HepG2 (cell line): ENCODE data around the gene CSNK1D. TPM values are rescaled to one million over a fixed set of nuclear protein-coding genes. Genes with fewer than 3 reads are reported as not detected.

ENCODE experiments used
- AKAP8 ChIP-seq: sonication (generic); formaldehyde crosslinking; IDR thresholded peaks from 2 replicates; pipeline ENCODE4 v1.5.1; 2020; ENCODE audit warnings: mild to moderate bottlenecking, missing genetic modification reagents
- CHD4 ChIP-seq: fragments of 200-600 bp; sonication (generic); IDR thresholded peaks from 2 replicates; pipeline ENCODE4 v1.7.0; 2017; ENCODE audit warnings: mild to moderate bottlenecking, low read length, borderline replicate concordance
- HNRNPUL1 ChIP-seq: fragments of 200-400 bp; formaldehyde crosslinking; IDR thresholded peaks from 2 replicates; pipeline ENCODE4 v1.6.1; 2017; ENCODE audit warnings: low read depth, mild to moderate bottlenecking, low read length, moderate library complexity
- ISX ChIP-seq: sonication (generic); formaldehyde crosslinking; conservative IDR thresholded peaks from 2 replicates; pipeline ENCODE4 v1.5.0; 2020; ENCODE audit warnings: missing genetic modification reagents
- MED8 ChIP-seq: sonication (generic); formaldehyde crosslinking; IDR thresholded peaks from 2 replicates; pipeline ENCODE4 v1.8.1; 2023; ENCODE audit warnings: mild to moderate bottlenecking, missing genetic modification reagents; ENCODE audit not compliant: insufficient replicate concordance
- MEIS1 ChIP-seq: sonication (generic); formaldehyde crosslinking; IDR thresholded peaks from 2 replicates; pipeline ENCODE4 v1.9.0; 2021; ENCODE audit warnings: mild to moderate bottlenecking, missing genetic modification reagents, moderate library complexity, borderline replicate concordance
- MIXL1 ChIP-seq: IDR thresholded peaks from 2 replicates; pipeline ENCODE4 v1.6.1; 2016
- MZF1 ChIP-seq: sonication (generic); formaldehyde crosslinking; IDR thresholded peaks from 2 replicates; pipeline ENCODE4 v1.8.1; 2023; ENCODE audit warnings: mild to moderate bottlenecking, missing genetic modification reagents, borderline replicate concordance
- NCOA2 ChIP-seq: sonication (generic); formaldehyde crosslinking; IDR thresholded peaks from 2 replicates; pipeline ENCODE4 v1.8.0; 2022; ENCODE audit warnings: inconsistent platforms
- SOX6 ChIP-seq, 2 experiments: fragments of 450-650 bp in 1 of 2; sonication (generic) in 1 of 2; formaldehyde crosslinking in 1 of 2; IDR thresholded peaks; 2 replicates each; pipeline versions ENCODE4 v1.4.0 to v1.6.1; 2017 to 2020; ENCODE audit warnings: antibody characterized with exemption in 1 of 2, mild to moderate bottlenecking in 1 of 2, missing genetic modification reagents in 1 of 2
- SP1 ChIP-seq, 2 experiments: fragments of 450-650 bp in 1 of 2; sonication (generic) in 1 of 2; formaldehyde crosslinking in 1 of 2; IDR thresholded peaks; 2 replicates each; pipeline versions ENCODE4 v1.4.0 to v1.6.1; 2016 to 2020; ENCODE audit warnings: missing genetic modification reagents in 1 of 2
- ZEB1 ChIP-seq: IDR thresholded peaks from 2 replicates; pipeline ENCODE4 v1.6.1; 2012; ENCODE audit warnings: mild to moderate bottlenecking, low read depth, inconsistent platforms; ENCODE audit not compliant: insufficient replicate concordance
- ZNF790 ChIP-seq: sonication (generic); formaldehyde crosslinking; IDR thresholded peaks from 2 replicates; pipeline ENCODE4 v1.8.0; 2022; ENCODE audit warnings: missing genetic modification reagents, mild to moderate bottlenecking, borderline replicate concordance
- polyA plus RNA-seq, 8 experiments: library from polyadenylated mRNA; depleted of rRNA in 3 of 8; stranded (reverse) in 7 of 8; unstranded in 1 of 8; fragments of >200 nt; fragmentation: Illumina TruSeq in 4 of 8; extraction: Trizol in 4 of 8; gene quantifications; 2 replicates each; pipeline versions ENCODE4 v1.2.1 to v1.2.3, GENCODE V29; 2011 to 2016; ENCODE audit warnings: low read depth in 4 of 8, missing spikeins in 1 of 8, mixed read lengths in 1 of 8; ENCODE audit not compliant: insufficient read depth in 1 of 8
- total RNA-seq, 5 experiments: library from RNA; depleted of rRNA; stranded (reverse); fragments of >200 nt; fragmentation: Illumina TruSeq; extraction: Trizol; gene quantifications; 2 replicates each; pipeline ENCODE4 v1.2.3, GENCODE V29; 2016; ENCODE audit warnings: low read depth in 1 of 5
- TF ChIP-seq, protein P1 (sequence below): sonication (generic); formaldehyde crosslinking; IDR thresholded peaks from 2 replicates; pipeline ENCODE4 v1.8.1; 2023; ENCODE audit warnings: mild to moderate bottlenecking, moderate library complexity, missing genetic modification reagents
- TF ChIP-seq, protein P2 (sequence below): sonication (generic); formaldehyde crosslinking; IDR thresholded peaks from 2 replicates; pipeline ENCODE4 v1.5.1; 2020; ENCODE audit warnings: missing genetic modification reagents, mild to moderate bottlenecking, borderline replicate concordance
- TF ChIP-seq, protein P3 (sequence below): sonication (generic); formaldehyde crosslinking; IDR thresholded peaks from 2 replicates; pipeline ENCODE4 v1.4.0; 2020; ENCODE audit warnings: mild to moderate bottlenecking, missing genetic modification reagents, borderline replicate concordance
- TF ChIP-seq, protein P4 (sequence below): sonication (generic); formaldehyde crosslinking; IDR thresholded peaks from 2 replicates; pipeline ENCODE4 v1.4.0; 2020; ENCODE audit warnings: mild to moderate bottlenecking, missing genetic modification reagents
- TF ChIP-seq, protein P5 (sequence below): IDR thresholded peaks from 2 replicates; pipeline ENCODE4 v1.6.1; 2018; ENCODE audit warnings: missing genetic modification reagents, mild to moderate bottlenecking, missing compliant biosample characterization

Gene CSNK1D
- total and polyA plus RNA-seq, 2 of the 13 experiments (the other 11 are each of a cell fraction or from before 2014, with no cell fraction given): 31.5 to 128 TPM

DNA sequence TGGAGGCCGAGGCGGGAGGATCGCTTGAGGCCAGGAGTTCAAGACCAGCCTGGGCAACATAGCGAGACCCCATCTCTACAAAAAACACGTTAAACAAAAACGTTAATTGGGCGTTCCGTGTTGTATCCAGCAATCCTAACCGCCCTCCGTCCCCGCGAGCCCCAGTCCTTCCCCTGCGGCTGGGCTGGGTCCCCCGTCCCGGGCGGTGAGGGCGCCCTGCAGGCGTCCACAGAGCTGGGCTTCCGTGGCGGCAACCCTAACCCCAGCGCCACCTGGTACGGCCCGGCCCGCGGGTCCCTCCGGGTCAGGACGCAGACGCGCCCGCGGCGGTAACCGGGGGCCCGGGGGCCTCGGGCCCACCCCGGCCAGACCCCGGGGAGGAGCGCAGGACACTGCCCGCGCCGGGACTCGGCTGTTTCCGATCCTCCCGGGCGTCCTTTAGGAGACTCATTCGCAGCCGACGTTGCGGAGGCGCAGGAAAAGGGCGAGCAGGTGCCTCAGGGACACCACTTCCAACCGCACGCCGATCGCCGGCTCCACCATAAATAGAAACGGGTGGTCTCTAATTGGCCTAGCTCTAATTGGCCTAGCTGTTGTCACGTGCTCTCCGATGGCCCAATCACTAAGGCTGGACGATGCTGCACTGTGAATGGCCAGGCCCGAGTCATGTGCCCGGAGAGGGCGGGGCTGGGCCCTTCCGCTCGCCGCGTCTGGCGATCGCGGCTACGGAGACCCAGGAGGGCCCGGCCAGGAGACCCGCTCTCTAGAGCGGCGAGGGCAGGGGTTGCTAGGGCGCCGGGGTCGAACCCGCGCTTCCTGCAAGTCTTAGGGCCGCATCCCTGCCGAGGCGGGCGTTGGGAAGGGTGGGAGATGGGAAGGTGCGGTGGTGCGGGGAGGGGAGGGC lies 19.0 kb upstream of the CSNK1D start (continued):
- TF ChIP-seq, protein P1, sequence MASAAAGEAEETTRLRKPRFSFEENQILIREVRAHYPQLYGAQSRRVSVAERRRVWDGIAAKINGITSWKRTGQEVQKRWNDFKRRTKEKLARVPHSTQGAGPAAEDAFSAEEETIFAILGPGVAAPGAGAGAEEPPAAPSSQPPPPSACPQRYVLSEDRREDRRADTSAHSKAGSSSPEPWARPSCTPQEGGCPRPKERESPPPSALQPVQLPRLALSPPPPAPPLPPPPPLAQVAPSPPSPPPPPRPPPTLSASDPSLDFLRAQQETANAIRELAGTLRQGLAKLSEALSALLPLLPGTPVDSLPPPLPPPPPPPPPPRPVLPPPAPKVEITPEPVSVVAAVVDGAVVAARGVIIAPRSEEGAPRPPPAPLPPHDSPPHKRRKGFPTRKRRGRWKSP (CRISPR knock-in tag): peak; percentile 44; the same call in 1 of the 2 replicates
- TF ChIP-seq, protein P2, sequence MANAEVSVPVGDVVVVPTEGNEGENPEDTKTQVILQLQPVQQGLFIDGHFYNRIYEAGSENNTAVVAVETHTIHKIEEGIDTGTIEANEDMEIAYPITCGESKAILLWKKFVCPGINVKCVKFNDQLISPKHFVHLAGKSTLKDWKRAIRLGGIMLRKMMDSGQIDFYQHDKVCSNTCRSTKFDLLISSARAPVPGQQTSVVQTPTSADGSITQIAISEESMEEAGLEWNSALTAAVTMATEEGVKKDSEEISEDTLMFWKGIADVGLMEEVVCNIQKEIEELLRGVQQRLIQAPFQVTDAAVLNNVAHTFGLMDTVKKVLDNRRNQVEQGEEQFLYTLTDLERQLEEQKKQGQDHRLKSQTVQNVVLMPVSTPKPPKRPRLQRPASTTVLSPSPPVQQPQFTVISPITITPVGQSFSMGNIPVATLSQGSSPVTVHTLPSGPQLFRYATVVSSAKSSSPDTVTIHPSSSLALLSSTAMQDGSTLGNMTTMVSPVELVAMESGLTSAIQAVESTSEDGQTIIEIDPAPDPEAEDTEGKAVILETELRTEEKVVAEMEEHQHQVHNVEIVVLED (CRISPR knock-in tag): peak; percentile 72
- TF ChIP-seq CHD4: peak; percentile 80; the same call in 1 of the 2 replicates
- TF ChIP-seq, protein P3, sequence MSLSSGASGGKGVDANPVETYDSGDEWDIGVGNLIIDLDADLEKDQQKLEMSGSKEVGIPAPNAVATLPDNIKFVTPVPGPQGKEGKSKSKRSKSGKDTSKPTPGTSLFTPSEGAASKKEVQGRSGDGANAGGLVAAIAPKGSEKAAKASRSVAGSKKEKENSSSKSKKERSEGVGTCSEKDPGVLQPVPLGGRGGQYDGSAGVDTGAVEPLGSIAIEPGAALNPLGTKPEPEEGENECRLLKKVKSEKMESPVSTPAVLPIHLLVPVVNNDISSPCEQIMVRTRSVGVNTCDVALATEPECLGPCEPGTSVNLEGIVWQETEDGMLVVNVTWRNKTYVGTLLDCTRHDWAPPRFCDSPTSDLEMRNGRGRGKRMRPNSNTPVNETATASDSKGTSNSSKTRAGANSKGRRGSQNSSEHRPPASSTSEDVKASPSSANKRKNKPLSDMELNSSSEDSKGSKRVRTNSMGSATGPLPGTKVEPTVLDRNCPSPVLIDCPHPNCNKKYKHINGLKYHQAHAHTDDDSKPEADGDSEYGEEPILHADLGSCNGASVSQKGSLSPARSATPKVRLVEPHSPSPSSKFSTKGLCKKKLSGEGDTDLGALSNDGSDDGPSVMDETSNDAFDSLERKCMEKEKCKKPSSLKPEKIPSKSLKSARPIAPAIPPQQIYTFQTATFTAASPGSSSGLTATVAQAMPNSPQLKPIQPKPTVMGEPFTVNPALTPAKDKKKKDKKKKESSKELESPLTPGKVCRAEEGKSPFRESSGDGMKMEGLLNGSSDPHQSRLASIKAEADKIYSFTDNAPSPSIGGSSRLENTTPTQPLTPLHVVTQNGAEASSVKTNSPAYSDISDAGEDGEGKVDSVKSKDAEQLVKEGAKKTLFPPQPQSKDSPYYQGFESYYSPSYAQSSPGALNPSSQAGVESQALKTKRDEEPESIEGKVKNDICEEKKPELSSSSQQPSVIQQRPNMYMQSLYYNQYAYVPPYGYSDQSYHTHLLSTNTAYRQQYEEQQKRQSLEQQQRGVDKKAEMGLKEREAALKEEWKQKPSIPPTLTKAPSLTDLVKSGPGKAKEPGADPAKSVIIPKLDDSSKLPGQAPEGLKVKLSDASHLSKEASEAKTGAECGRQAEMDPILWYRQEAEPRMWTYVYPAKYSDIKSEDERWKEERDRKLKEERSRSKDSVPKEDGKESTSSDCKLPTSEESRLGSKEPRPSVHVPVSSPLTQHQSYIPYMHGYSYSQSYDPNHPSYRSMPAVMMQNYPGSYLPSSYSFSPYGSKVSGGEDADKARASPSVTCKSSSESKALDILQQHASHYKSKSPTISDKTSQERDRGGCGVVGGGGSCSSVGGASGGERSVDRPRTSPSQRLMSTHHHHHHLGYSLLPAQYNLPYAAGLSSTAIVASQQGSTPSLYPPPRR (CRISPR knock-in tag): peak; percentile 21; the same call in 1 of the 2 replicates
- TF ChIP-seq HNRNPUL1: no peak
- TF ChIP-seq, protein P4, sequence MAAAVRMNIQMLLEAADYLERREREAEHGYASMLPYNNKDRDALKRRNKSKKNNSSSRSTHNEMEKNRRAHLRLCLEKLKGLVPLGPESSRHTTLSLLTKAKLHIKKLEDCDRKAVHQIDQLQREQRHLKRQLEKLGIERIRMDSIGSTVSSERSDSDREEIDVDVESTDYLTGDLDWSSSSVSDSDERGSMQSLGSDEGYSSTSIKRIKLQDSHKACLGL (CRISPR knock-in tag): peak; percentile 36; the same call in 1 of the 2 replicates
- TF ChIP-seq ZEB1: no peak
- no peak for TF ChIP-seq SOX6 (IDR thresholded peaks at IDR 0.05)
- TF ChIP-seq SOX6 (CRISPR knock-in tag; IDR thresholded peaks at IDR 0.05): no peak
- TF ChIP-seq MED8: no peak
- TF ChIP-seq SP1 (IDR thresholded peaks at IDR 0.05): no peak
- peak; percentile 87 for TF ChIP-seq SP1 (CRISPR knock-in tag; IDR thresholded peaks at IDR 0.05)
- TF ChIP-seq MEIS1 (CRISPR knock-in tag): peak; percentile 69
- TF ChIP-seq, protein P5, sequence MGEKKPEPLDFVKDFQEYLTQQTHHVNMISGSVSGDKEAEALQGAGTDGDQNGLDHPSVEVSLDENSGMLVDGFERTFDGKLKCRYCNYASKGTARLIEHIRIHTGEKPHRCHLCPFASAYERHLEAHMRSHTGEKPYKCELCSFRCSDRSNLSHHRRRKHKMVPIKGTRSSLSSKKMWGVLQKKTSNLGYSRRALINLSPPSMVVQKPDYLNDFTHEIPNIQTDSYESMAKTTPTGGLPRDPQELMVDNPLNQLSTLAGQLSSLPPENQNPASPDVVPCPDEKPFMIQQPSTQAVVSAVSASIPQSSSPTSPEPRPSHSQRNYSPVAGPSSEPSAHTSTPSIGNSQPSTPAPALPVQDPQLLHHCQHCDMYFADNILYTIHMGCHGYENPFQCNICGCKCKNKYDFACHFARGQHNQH (CRISPR knock-in tag): peak; percentile 79; the same call in 1 of the 2 replicates
- no peak; the same call in 1 of the 2 replicates for TF ChIP-seq ZNF790 (CRISPR knock-in tag)
- TF ChIP-seq AKAP8: peak; percentile 78
- peak; percentile 34 for TF ChIP-seq NCOA2 (CRISPR knock-in tag)
- peak; percentile 88 for TF ChIP-seq MIXL1 (CRISPR knock-in tag)
- TF ChIP-seq ISX (CRISPR knock-in tag): peak; percentile 72; the same call in 1 of the 2 replicates
- no peak for TF ChIP-seq MZF1
